ENCODE data around the gene CIZ1.
"Not testable (repeated sequence)": the region's sequence is repeated elsewhere in the genome, so short reads cannot be mapped to it uniquely, and the experiment has no call there.

The CIZ1 gene

GRCh38 chr9:128191406-128192046 is at the start of gene CIZ1:
Gene CIZ1 (minus strand): TSS chr9:128191572. CDS start chr9:128190857, 715 bp downstream.
- DNase-seq (ENCODE audit: low spot score), result peak; percentile 88

GRCh38 chr9:128233817-128234406 is 42.5 kb upstream of the CIZ1 start:
- DNase-seq (ENCODE audit: low spot score), result no peak

- DNase-seq (ENCODE audit: low spot score), result no peak
Observed at GRCh38 chr9:128232528-128233428, 41.4 kb upstream of the CIZ1 start.

GRCh38 chr9:128231638-128232527 is 40.5 kb upstream of the CIZ1 start:
- DNase-seq (ENCODE audit: low spot score), result no peak

- not testable (repeated sequence) for DNase-seq (ENCODE audit: low spot score)
Observed at GRCh38 chr9:128230897-128231296, 39.5 kb upstream of the CIZ1 start.

GRCh38 chr9:128226412-128226801 is 35.0 kb upstream of the CIZ1 start:
- no peak for DNase-seq (ENCODE audit: low spot score)

- DNase-seq (ENCODE audit: low spot score), result no peak
Observed at GRCh38 chr9:128225770-128226411, 34.5 kb upstream of the CIZ1 start.

GRCh38 chr9:128224877-128225276 is 33.5 kb upstream of the CIZ1 start:
- no peak for DNase-seq (ENCODE audit: low spot score)

- no peak for DNase-seq (ENCODE audit: low spot score)
Observed at GRCh38 chr9:128222880-128223670, 31.7 kb upstream of the CIZ1 start.

GRCh38 chr9:128222026-128222425 is 30.7 kb upstream of the CIZ1 start:
- no peak for DNase-seq (ENCODE audit: low spot score)

- no peak for DNase-seq (ENCODE audit: low spot score)
Observed at GRCh38 chr9:128219831-128220230, 28.5 kb upstream of the CIZ1 start.

GRCh38 chr9:128218518-128219389 is 27.4 kb upstream of the CIZ1 start:
- DNase-seq (ENCODE audit: low spot score), result peak; percentile 97

GRCh38 chr9:128218172-128218517 is 26.8 kb upstream of the CIZ1 start:
- no peak for DNase-seq (ENCODE audit: low spot score)

GRCh38 chr9:128216781-128217553 is 25.6 kb upstream of the CIZ1 start:
- DNase-seq (ENCODE audit: low spot score), result no peak

- DNase-seq (ENCODE audit: low spot score), result no peak
Observed at GRCh38 chr9:128215491-128216409, 24.4 kb upstream of the CIZ1 start.

GRCh38 chr9:128214571-128215490 is 23.5 kb upstream of the CIZ1 start:
- no peak for DNase-seq (ENCODE audit: low spot score)

All from ecto neural progenitor cell (in vitro differentiated cells).